ENCODE results near the gene AUP1. TPM values are rescaled to one million over a fixed set of nuclear protein-coding genes. Genes with fewer than 3 reads are reported as not detected.

AUP1 gene
- total and polyA plus RNA-seq, 2 of the 8 experiments (the other 6 are each of a cell fraction or from before 2014, with no cell fraction given), result 83.4 to 121 TPM

DNA sequence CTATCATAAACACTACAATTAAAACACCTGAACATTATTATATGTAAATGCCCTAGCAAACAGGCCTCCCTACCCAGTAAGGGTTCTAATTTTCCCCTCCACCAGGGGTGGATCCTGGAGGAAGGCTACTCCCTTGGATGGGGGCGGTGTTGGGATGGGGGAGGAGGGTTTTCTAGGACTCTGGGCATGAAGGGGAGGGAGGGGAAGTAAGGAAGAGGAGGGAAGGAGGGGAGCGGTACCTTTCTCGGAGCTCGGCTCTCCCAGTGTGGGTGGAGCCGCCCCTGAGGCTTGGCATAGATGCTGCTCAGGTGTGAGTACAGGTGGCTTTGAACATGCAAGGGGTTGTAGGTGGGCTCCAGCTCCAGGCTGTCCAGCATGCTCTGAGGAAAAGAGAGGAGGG, 30.4 kb upstream of the AUP1 start:
- H2BK20ac ChIP-seq (ENCODE audit: low read length), result no peak overlapping the region
- H3K23ac ChIP-seq (ENCODE audit: insufficient read length), result no peak overlapping the region
- 0 out of 4 replicates have a peak, but pooled peaks of 1 of the 2 experiments have one; percentile 3 for TF ChIP-seq RAD21 (IDR thresholded peaks at IDR 0.05 in 1 of 2, conservative IDR thresholded peaks at IDR 0.05 in 1 of 2; ENCODE audit: low read depth in 2 of 2, low read length in 2 of 2)
- peak; percentile 17; the same call in 1 of the 2 replicates for TF ChIP-seq EGR1 (IDR thresholded peaks at IDR 0.05; ENCODE audit: borderline replicate concordance, low read depth, low read length)
- TF ChIP-seq SAP30 (IDR thresholded peaks at IDR 0.05; ENCODE audit: insufficient read depth, insufficient replicate concordance, low read length), result no peak
- TF ChIP-seq, protein P1, sequence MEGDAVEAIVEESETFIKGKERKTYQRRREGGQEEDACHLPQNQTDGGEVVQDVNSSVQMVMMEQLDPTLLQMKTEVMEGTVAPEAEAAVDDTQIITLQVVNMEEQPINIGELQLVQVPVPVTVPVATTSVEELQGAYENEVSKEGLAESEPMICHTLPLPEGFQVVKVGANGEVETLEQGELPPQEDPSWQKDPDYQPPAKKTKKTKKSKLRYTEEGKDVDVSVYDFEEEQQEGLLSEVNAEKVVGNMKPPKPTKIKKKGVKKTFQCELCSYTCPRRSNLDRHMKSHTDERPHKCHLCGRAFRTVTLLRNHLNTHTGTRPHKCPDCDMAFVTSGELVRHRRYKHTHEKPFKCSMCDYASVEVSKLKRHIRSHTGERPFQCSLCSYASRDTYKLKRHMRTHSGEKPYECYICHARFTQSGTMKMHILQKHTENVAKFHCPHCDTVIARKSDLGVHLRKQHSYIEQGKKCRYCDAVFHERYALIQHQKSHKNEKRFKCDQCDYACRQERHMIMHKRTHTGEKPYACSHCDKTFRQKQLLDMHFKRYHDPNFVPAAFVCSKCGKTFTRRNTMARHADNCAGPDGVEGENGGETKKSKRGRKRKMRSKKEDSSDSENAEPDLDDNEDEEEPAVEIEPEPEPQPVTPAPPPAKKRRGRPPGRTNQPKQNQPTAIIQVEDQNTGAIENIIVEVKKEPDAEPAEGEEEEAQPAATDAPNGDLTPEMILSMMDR (IDR thresholded peaks at IDR 0.05; ENCODE audit: control extremely low read depth in 1 of 3, insufficient read depth in 1 of 3, low read depth in 1 of 3, low read length in 3 of 3), result peak in 1 of 3 experiments; percentile 4; a peak in 1 of 4 replicates
- H3K56ac ChIP-seq (replicated peaks; ENCODE audit: insufficient read length, low read depth, low read length), result no peak overlapping the region
- no peak overlapping the region for H4K8ac ChIP-seq (ENCODE audit: extremely low read depth, insufficient read depth, low read length)
- H2AK5ac ChIP-seq (ENCODE audit: low read depth, low read length), result no peak overlapping the region
- H3K79me2 ChIP-seq (ENCODE audit: control insufficient read depth in 1 of 2, insufficient read depth in 2 of 2, low read length in 2 of 2), result no peaks in the 10 kb centered on the region
- FAIRE-seq (no peak), DNase-seq (ENCODE audit: low read depth in 1 of 2, low spot score in 2 of 2) (no peak)
- H2BK120ac ChIP-seq (replicated peaks; ENCODE audit: low read depth, low read length), result no peak overlapping the region
- peaks cover 0 to 4% of the 10 kb centered on the region in 2 experiments for H4K20me1 ChIP-seq (replicated peaks in 1 of 2; ENCODE audit: control insufficient read depth in 1 of 2, insufficient read depth in 2 of 2, low read length in 2 of 2)
- peaks cover 0 to 28% (median 22%) of the 10 kb centered on the region in 4 experiments; a peak in 6 of 7 replicates for H3K27me3 ChIP-seq (replicated peaks in 1 of 4; ENCODE audit: control insufficient read depth in 3 of 4, extremely low read depth in 1 of 4, insufficient read depth in 3 of 4, low read length in 3 of 4)
- no peak overlapping the region for H2BK15ac ChIP-seq (ENCODE audit: low read length)
- ChIA-PET CTCF (ENCODE audit: partially characterized antibody) (interaction anchor here (0.8 to 7.5 kb wide), 7 partner anchors 12 to 79 kb away, joined by 3 to 56 read pairs (median 4); no protein-coding TSS in a partner anchor), POLR2A (ENCODE audit: partially characterized antibody) (interaction anchor here (1.0 to 2.2 kb wide), 3 partner anchors 18 to 119 kb away, joined by 3 to 10 read pairs (median 3); partner anchors contain the start of genes AUP1 and HTRA2)
- H3K4me3 ChIP-seq (ENCODE audit: extremely low read depth in 1 of 4, insufficient read depth in 2 of 4, low read depth in 3 of 4, low read length in 4 of 4), result no peak overlapping the region
- no peak overlapping the region for H2AFZ ChIP-seq (ENCODE audit: low read length)
- H3K18ac ChIP-seq (ENCODE audit: extremely low read depth, low read length), result no peak overlapping the region
- no peak overlapping the region for H3K27ac ChIP-seq (ENCODE audit: low read depth, low read length)
- 29% methylated on average over 5 of the region's 5 CpGs; no CpG with 5 or more reads in 1 of the 2 experiments for WGBS, 2 experiments (ENCODE audit: extremely low coverage in 1 of 2, insufficient coverage in 1 of 2, insufficient read length in 1 of 2, insufficient replicate concordance in 2 of 2, low coverage in 1 of 2, low lambda C conversion rate in 2 of 2, missing lambda C conversion rate in 1 of 2)
- H3K23me2 ChIP-seq (ENCODE audit: low read depth, low read length), result peaks cover 5% of the 10 kb centered on the region; the same call in 1 of the 2 replicates
- no peaks in the 10 kb centered on the region; a peak in 1 of 8 replicates for H3K36me3 ChIP-seq (ENCODE audit: control insufficient read depth in 2 of 4, insufficient read depth in 4 of 4, low read length in 3 of 4)
- peaks cover 0 to 7% (median 5%) of the 10 kb centered on the region in 4 experiments; a peak in 6 of 7 replicates for H3K4me1 ChIP-seq (replicated peaks in 1 of 4; ENCODE audit: control insufficient read depth in 3 of 4, insufficient read depth in 4 of 4, low read length in 3 of 4)
- H4K5ac ChIP-seq (ENCODE audit: insufficient read length, low read depth, low read length), result no peak overlapping the region
- no peak overlapping the region for H4K91ac ChIP-seq (replicated peaks; ENCODE audit: insufficient read length, low read length)
- H3K4ac ChIP-seq (replicated peaks; ENCODE audit: insufficient read length, low read depth, low read length), result no peak overlapping the region
- H2BK5ac ChIP-seq (ENCODE audit: low read depth, low read length), result no peak overlapping the region
- H3K9me3 ChIP-seq (ENCODE audit: insufficient read depth in 2 of 2, low read depth in 1 of 2, low read length in 1 of 2), result no peaks in the 10 kb centered on the region
- no peak overlapping the region for H3K9ac ChIP-seq (replicated peaks in 1 of 4; ENCODE audit: extremely low read depth in 1 of 4, low read depth in 3 of 4, low read length in 3 of 4)
- H3K79me1 ChIP-seq (ENCODE audit: low read depth, low read length), result no peaks in the 10 kb centered on the region
- H3K4me2 ChIP-seq (ENCODE audit: insufficient read depth in 1 of 2, low read depth in 2 of 2, low read length in 2 of 2), result peak overlapping the region; percentile 8 to 15; a peak in 2 of 4 replicates
- H2BK12ac ChIP-seq (ENCODE audit: low read depth, low read length), result 0 out of 2 replicates have a peak overlapping the region, but pooled peaks have one; percentile 23
- no peak overlapping the region for H3K14ac ChIP-seq (ENCODE audit: insufficient read length)
